Measurements from ENCODE around the gene MTMR10.

- TF ChIP-seq FOS (IDR thresholded peaks at IDR 0.05; ENCODE audit: borderline replicate concordance, insufficient read depth, low read length) (no peak), CTCF (IDR thresholded peaks at IDR 0.05; ENCODE audit: extremely low read depth in 1 of 2, insufficient read depth in 1 of 2, low read depth in 1 of 2, low read length in 2 of 2) (no peak), POLR2A (IDR thresholded peaks at IDR 0.05; ENCODE audit: low read depth, low read length) (no peak), POLR2AphosphoS5 (IDR thresholded peaks at IDR 0.05; ENCODE audit: insufficient read depth, low read depth, low read length) (no peak), EZH2 (IDR thresholded peaks at IDR 0.05; ENCODE audit: borderline replicate concordance, low read depth, low read length, severe bottlenecking) (no peak)
Observed at GRCh38 chr15:31013863-31014607, 22.6 kb upstream of the MTMR10 start.
